BE2C (cell line): ENCODE results near the gene C6orf47.

Experiments
- DNase-seq: peaks from one replicate; pipeline ENCODE4 v3.0.0-alpha.2; 2020
- H3K27me3 ChIP-seq: fragments of 250-450 bp; sonication (Bioruptor Pico); 2 replicates; pipeline ENCODE4 v1.5.1; 2020; ENCODE audit warnings: mild to moderate bottlenecking
- H3K36me3 ChIP-seq: fragments of 250-450 bp; sonication (Bioruptor Pico); 2 replicates; pipeline ENCODE4 v1.5.1; 2020; ENCODE audit warnings: mild to moderate bottlenecking
- H3K4me1 ChIP-seq: fragments of 250-450 bp; sonication (Bioruptor Pico); 2 replicates; pipeline ENCODE4 v1.5.1; 2020
- H3K4me3 ChIP-seq: 2 replicates; pipeline ENCODE4 v1.5.1; 2011; ENCODE audit warnings: low read depth, low read length
- H3K9me3 ChIP-seq: fragments of 250-450 bp; sonication (Bioruptor Pico); 2 replicates; pipeline ENCODE4 v1.5.1; 2020
- TF ChIP-seq, protein P1 (sequence below): IDR thresholded peaks from 2 replicates; pipeline ENCODE4 v1.5.1; 2012; ENCODE audit warnings: mild to moderate bottlenecking, low read depth, low read length

C6orf47 gene

DNA sequence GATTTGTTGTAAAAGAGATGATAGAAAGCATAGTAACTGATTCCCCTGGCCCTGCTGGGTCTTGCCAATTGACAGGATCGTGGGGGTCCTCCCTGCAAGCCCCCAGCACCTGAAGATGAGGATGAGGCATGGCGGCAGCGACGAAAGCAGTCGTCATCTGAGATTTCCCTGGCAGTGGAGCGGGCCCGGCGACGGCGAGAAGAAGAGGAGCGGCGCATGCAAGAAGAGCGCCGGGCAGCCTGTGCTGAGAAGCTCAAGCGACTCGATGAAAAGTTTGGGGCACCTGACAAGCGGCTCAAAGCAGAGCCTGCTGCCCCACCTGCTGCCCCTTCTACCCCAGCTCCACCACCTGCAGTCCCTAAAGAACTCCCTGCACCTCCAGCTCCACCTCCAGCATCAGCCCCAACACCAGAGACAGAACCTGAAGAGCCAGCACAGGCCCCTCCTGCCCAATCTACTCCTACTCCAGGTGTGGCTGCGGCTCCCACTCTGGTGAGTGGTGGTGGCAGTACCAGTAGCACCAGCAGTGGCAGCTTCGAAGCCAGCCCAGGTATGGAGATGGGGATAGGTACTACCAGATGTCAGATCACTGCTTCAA, 32.8 kb downstream of the C6orf47 start:
- no peak for DNase-seq
- Histone ChIP-seq H3K27me3 (no peaks in the 10 kb centered on the region), H3K4me1 (no peaks in the 10 kb centered on the region), H3K36me3 (peaks cover 98% of the 10 kb centered on the region), H3K4me3 (no peak overlapping the region), H3K9me3 (no peaks in the 10 kb centered on the region)
- TF ChIP-seq, protein P1, sequence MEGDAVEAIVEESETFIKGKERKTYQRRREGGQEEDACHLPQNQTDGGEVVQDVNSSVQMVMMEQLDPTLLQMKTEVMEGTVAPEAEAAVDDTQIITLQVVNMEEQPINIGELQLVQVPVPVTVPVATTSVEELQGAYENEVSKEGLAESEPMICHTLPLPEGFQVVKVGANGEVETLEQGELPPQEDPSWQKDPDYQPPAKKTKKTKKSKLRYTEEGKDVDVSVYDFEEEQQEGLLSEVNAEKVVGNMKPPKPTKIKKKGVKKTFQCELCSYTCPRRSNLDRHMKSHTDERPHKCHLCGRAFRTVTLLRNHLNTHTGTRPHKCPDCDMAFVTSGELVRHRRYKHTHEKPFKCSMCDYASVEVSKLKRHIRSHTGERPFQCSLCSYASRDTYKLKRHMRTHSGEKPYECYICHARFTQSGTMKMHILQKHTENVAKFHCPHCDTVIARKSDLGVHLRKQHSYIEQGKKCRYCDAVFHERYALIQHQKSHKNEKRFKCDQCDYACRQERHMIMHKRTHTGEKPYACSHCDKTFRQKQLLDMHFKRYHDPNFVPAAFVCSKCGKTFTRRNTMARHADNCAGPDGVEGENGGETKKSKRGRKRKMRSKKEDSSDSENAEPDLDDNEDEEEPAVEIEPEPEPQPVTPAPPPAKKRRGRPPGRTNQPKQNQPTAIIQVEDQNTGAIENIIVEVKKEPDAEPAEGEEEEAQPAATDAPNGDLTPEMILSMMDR = no peak

DNA sequence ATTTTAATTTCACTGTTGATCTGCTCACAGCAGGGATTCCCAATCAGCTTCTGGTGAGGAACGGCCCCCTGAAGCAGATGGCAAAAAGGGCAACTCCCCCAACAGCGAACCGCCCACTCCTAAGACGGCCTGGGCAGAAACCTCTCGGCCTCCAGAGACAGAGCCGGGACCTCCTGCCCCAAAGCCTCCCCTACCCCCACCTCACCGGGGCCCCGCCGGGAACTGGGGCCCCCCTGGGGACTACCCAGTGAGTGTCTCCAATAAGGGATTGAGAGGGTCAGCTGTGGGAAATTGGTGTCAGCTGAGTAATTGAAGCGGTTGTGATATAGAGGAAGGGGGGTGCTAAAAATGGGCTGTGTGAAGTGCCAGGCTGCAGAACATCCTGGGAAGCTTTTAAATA, 33.6 kb downstream of the C6orf47 start:
- H3K27me3 ChIP-seq = no peaks in the 10 kb centered on the region
- peaks cover 97% of the 10 kb centered on the region for H3K36me3 ChIP-seq
- H3K4me1 ChIP-seq = no peaks in the 10 kb centered on the region
- no peak for DNase-seq
- TF ChIP-seq, protein P1 = no peak
- H3K9me3 ChIP-seq = no peaks in the 10 kb centered on the region
- H3K4me3 ChIP-seq = no peak overlapping the region

DNA sequence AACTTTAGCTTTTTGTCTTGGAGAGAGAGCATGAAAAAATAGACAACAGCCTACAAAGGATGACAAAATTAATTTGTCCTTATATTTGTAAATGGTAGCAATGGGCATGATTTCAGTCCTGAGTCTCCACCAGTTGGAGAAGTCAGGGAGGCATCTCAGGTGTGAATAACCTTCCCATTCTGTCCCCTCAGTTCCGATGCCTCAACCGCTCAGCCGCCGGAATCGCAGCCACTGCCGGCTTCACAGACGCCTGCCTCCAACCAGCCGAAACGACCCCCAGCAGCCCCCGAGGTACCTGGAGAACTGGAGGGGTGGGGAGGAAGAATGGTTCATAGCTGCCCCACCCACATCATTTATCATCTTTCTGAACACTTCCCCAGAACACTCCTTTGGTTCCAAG, 36.5 kb downstream of the C6orf47 start:
- Histone ChIP-seq H3K36me3 (peaks cover 73% of the 10 kb centered on the region), H3K4me3 (no peak overlapping the region), H3K9me3 (no peaks in the 10 kb centered on the region), H3K27me3 (no peaks in the 10 kb centered on the region), H3K4me1 (no peaks in the 10 kb centered on the region)
- TF ChIP-seq, protein P1 = no peak
- DNase-seq = no peak

DNA sequence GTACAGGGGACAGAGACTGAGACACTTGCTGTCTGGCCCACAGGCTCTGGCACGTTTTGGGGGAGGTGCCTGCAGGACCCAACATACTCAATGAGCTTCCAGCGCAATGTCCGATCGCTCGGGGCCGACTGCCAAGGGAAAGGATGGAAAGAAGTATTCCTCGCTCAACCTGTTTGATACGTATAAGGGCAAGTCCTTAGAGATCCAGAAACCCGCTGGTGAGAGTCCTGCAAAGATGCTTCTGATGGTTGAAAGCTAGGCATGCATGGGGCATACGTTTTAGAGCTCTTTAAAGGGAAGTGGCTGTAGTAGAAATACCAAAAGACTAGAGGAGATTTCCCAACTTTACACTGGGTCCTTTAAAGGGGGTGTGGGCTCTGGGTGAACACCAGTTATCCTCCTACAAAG, 37.9 kb downstream of the C6orf47 start:
- no peak for DNase-seq
- Histone ChIP-seq H3K9me3 (no peaks in the 10 kb centered on the region), H3K4me1 (no peaks in the 10 kb centered on the region), H3K4me3 (peak overlapping the region; percentile 85), H3K36me3 (peaks cover 59% of the 10 kb centered on the region), H3K27me3 (no peaks in the 10 kb centered on the region)
- TF ChIP-seq, protein P1 = no peak

DNA sequence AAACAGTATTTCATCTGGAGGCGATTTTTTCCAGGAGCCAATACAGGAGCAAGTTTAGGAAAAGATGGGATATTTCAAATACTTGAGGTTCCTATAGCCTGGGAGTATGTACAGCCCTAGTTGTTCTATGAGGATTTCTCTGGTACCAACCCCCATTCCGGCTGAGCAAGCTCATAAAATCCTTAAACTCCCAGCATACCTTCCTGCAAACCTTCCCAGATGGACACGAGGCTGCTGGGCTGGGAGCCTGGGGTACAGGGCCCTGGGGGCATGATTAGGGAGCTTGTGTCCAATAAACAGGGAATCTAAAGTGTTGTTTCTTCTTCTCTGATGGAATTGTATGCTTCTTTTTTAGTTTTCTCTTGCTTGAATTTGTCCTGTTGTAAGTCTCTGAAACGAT, 38.6 kb downstream of the C6orf47 start:
- Histone ChIP-seq H3K4me3 (peak overlapping the region; percentile 85), H3K9me3 (no peaks in the 10 kb centered on the region), H3K27me3 (no peaks in the 10 kb centered on the region), H3K4me1 (no peaks in the 10 kb centered on the region), H3K36me3 (peaks cover 52% of the 10 kb centered on the region)
- TF ChIP-seq, protein P1 = no peak
- DNase-seq = no peak

DNA sequence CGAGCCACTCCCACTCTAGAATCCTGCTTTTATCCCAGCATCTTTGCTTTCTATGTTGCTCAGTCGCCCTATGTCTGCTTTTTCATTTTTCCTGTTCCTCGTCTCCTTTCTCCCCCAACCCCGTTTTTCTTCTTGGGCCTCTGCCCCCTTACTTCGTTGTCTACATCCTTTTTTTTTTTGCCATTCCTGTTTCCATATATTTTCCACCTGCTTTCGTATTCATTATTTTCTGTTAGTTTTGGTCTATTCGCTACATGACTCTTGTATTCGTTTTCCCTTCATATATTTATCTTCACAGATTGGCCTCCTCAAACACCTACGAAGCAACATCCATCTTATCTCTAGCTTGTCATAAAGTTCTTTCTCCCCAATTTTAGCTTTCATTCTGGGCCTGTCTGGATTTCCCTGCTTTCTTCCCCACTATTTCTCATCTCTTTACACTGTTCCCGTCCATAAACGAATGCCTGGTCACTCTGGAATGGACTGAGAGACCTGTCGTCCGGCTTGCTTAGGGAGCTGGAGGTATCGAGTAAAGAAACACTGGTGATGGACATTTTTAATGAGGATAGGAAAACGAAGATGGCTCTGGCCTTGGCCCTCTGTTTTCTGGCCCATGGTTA, 39.1 kb downstream of the C6orf47 start:
- peaks cover 46% of the 10 kb centered on the region for H3K36me3 ChIP-seq
- DNase-seq = no peak
- H3K4me1 ChIP-seq = no peaks in the 10 kb centered on the region
- peak overlapping the region; percentile 85 for H3K4me3 ChIP-seq
- no peaks in the 10 kb centered on the region for H3K9me3 ChIP-seq
- no peaks in the 10 kb centered on the region for H3K27me3 ChIP-seq
- TF ChIP-seq, protein P1 = no peak
